ENCODE measurements around the gene EPHA7. TPM values are rescaled to one million over a fixed set of nuclear protein-coding genes. Genes with fewer than 3 reads are reported as not detected.

Gene EPHA7
- total and polyA plus RNA-seq, 2 of the 13 experiments (the other 11 are each of a cell fraction or from before 2014, with no cell fraction given) = not detected

DNA sequence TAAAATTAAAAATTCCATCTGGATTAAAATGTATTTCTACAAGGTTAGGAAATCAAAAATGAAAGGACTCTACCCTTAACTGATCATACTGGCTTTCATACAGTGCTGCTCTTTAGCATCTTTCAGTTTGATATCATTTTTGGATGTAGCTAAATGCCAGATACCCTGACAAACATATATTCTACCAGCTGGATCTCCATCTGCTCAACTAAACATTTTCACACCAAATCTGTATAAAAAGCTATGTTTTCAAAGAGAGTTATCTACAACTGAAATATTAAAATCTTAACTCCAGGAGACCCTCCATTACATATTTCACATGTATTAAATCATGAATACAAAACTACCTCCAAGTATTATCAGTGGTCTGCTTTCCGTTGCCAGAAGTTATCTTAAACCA, 95.7 kb downstream of the EPHA7 start:
- Histone ChIP-seq H3K4me2 (ENCODE audit: low read depth, low read length) (no peak overlapping the region), H2AFZ (ENCODE audit: low read length) (no peak overlapping the region), H3K4me1 (ENCODE audit: insufficient read depth, low read length) (no peaks in the 10 kb centered on the region), H3K79me2 (ENCODE audit: insufficient read depth, low read length) (no peaks in the 10 kb centered on the region), H3K36me3 (replicated peaks in 1 of 2; ENCODE audit: control insufficient read depth in 1 of 2, insufficient read depth in 2 of 2, low read length in 2 of 2) (no peaks in the 10 kb centered on the region), H3K9me3 (ENCODE audit: low read length) (no peaks in the 10 kb centered on the region), H3K27ac (ENCODE audit: extremely low read length, insufficient read depth, low read length) (no peak overlapping the region), H3K27me3 (ENCODE audit: control insufficient read depth in 1 of 2, insufficient read depth in 2 of 2, low read length in 2 of 2) (no peaks in the 10 kb centered on the region), H3K9ac (ENCODE audit: insufficient read depth, low read depth, low read length) (no peak overlapping the region), H3K4me3 (replicated peaks in 1 of 3; ENCODE audit: insufficient read depth in 1 of 3, low read depth in 2 of 3, low read length in 3 of 3) (no peak overlapping the region), H4K20me1 (ENCODE audit: insufficient read depth, low read length) (no peaks in the 10 kb centered on the region)
- ChIA-PET CTCF (ENCODE audit: low intra/inter-chr PET ratio, low total read pairs) (no interaction called here), POLR2A (no interaction called here)
- ATAC-seq (no peak), DNase-seq (ENCODE audit: low spot score) (no peak), FAIRE-seq (no peak)
- WGBS (ENCODE audit: low lambda C conversion rate) = 0% methylated on average over 1 of the region's 1 CpG
- TF ChIP-seq, protein P1, sequence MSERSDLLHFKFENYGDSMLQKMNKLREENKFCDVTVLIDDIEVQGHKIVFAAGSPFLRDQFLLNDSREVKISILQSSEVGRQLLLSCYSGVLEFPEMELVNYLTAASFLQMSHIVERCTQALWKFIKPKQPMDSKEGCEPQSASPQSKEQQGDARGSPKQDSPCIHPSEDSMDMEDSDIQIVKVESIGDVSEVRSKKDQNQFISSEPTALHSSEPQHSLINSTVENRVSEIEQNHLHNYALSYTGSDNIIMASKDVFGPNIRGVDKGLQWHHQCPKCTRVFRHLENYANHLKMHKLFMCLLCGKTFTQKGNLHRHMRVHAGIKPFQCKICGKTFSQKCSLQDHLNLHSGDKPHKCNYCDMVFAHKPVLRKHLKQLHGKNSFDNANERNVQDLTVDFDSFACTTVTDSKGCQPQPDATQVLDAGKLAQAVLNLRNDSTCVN (CRISPR knock-in tag; IDR thresholded peaks at IDR 0.05; ENCODE audit: borderline replicate concordance) = no peak
- TF ChIP-seq, protein P2, sequence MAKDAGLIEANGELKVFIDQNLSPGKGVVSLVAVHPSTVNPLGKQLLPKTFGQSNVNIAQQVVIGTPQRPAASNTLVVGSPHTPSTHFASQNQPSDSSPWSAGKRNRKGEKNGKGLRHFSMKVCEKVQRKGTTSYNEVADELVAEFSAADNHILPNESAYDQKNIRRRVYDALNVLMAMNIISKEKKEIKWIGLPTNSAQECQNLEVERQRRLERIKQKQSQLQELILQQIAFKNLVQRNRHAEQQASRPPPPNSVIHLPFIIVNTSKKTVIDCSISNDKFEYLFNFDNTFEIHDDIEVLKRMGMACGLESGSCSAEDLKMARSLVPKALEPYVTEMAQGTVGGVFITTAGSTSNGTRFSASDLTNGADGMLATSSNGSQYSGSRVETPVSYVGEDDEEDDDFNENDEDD (CRISPR knock-in tag; IDR thresholded peaks at IDR 0.05; ENCODE audit: borderline replicate concordance) = no peak
- TF ChIP-seq ZFP62 (CRISPR knock-in tag; IDR thresholded peaks at IDR 0.05) (no peak), FIP1L1 (IDR thresholded peaks at IDR 0.05; ENCODE audit: borderline replicate concordance, insufficient read depth, low read depth, low read length) (no peak)
- intact Hi-C loops (cut with micrococcal nuclease; ENCODE audit: unreplicated experiment) (no loop called here), in situ Hi-C loops (cut with HindIII; ENCODE audit: extremely low pct_ligation_motif_present, low pct_unique_long_range_greater_than_20kb) (no loop called here)
- BruUV-seq (replicated peaks) = no TSS peak

DNA sequence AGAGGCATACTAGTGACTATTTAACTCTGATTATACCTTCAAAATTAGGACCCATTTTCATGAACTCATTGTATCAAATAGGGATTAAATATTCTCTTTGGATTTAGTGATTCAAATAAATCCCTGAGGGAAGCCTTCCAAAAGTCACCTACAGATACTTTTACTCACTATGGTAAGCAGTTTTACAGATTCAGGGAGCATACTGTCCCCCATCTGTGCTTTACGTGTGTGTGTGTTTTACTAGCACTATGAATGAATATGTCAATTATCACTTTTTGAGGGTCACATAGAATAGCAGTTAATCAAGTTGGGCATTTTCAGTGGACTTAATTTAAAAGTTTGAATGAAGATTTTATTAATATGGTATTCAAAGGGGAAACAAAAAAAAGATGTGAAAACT, 96.7 kb downstream of the EPHA7 start:
- 0% methylated on average over 1 of the region's 1 CpG for WGBS (ENCODE audit: low lambda C conversion rate)
- CTCF ChIA-PET (ENCODE audit: low intra/inter-chr PET ratio, low total read pairs) = no interaction called here
- TF ChIP-seq, protein P3, sequence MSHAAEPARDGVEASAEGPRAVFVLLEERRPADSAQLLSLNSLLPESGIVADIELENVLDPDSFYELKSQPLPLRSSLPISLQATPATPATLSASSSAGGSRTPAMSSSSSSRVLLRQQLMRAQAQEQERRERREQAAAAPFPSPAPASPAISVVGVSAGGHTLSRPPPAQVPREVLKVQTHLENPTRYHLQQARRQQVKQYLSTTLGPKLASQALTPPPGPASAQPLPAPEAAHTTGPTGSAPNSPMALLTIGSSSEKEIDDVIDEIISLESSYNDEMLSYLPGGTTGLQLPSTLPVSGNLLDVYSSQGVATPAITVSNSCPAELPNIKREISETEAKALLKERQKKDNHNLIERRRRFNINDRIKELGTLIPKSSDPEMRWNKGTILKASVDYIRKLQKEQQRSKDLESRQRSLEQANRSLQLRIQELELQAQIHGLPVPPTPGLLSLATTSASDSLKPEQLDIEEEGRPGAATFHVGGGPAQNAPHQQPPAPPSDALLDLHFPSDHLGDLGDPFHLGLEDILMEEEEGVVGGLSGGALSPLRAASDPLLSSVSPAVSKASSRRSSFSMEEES (CRISPR knock-in tag; IDR thresholded peaks at IDR 0.05) = no peak
- no peak for TF ChIP-seq NRL (CRISPR knock-in tag; IDR thresholded peaks at IDR 0.05; ENCODE audit: borderline replicate concordance)
- TF ChIP-seq ZNF589 (CRISPR knock-in tag; conservative IDR thresholded peaks at IDR 0.05) = no peak
- no peak for TF ChIP-seq CHCHD3 (CRISPR knock-in tag; IDR thresholded peaks at IDR 0.05)
- TF ChIP-seq, protein P4, sequence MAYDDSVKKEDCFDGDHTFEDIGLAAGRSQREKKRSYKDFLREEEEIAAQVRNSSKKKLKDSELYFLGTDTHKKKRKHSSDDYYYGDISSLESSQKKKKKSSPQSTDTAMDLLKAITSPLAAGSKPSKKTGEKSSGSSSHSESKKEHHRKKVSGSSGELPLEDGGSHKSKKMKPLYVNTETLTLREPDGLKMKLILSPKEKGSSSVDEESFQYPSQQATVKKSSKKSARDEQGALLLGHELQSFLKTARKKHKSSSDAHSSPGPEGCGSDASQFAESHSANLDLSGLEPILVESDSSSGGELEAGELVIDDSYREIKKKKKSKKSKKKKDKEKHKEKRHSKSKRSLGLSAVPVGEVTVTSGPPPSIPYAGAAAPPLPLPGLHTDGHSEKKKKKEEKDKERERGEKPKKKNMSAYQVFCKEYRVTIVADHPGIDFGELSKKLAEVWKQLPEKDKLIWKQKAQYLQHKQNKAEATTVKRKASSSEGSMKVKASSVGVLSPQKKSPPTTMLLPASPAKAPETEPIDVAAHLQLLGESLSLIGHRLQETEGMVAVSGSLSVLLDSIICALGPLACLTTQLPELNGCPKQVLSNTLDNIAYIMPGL (CRISPR knock-in tag; IDR thresholded peaks at IDR 0.05; ENCODE audit: borderline replicate concordance in 1 of 2, low read depth in 1 of 2) = no peak

More for the DNA sequence above, 96.7 kb downstream of the EPHA7 start:
- Histone ChIP-seq H3K27ac (ENCODE audit: extremely low read length, insufficient read depth, low read length) (no peak overlapping the region), H3K36me3 (replicated peaks in 1 of 2; ENCODE audit: control insufficient read depth in 1 of 2, insufficient read depth in 2 of 2, low read length in 2 of 2) (no peaks in the 10 kb centered on the region), H3K9me3 (ENCODE audit: low read length) (no peaks in the 10 kb centered on the region), H3K4me2 (ENCODE audit: low read depth, low read length) (no peak overlapping the region), H3K27me3 (ENCODE audit: control insufficient read depth in 1 of 2, insufficient read depth in 2 of 2, low read length in 2 of 2) (no peaks in the 10 kb centered on the region), H3K9ac (ENCODE audit: insufficient read depth, low read depth, low read length) (no peak overlapping the region), H4K20me1 (ENCODE audit: insufficient read depth, low read length) (no peaks in the 10 kb centered on the region), H3K79me2 (ENCODE audit: insufficient read depth, low read length) (no peaks in the 10 kb centered on the region), H2AFZ (ENCODE audit: low read length) (no peak overlapping the region), H3K4me1 (ENCODE audit: insufficient read depth, low read length) (no peaks in the 10 kb centered on the region), H3K4me3 (replicated peaks in 1 of 3; ENCODE audit: insufficient read depth in 1 of 3, low read depth in 2 of 3, low read length in 3 of 3) (no peak overlapping the region)
- ATAC-seq (no peak), DNase-seq (ENCODE audit: low spot score) (no peak), FAIRE-seq (no peak)
- in situ Hi-C loops (cut with HindIII; ENCODE audit: extremely low pct_ligation_motif_present, low pct_unique_long_range_greater_than_20kb) = no loop called here
- POLR2A ChIA-PET = no interaction called here
- intact Hi-C loops (cut with micrococcal nuclease; ENCODE audit: unreplicated experiment) = no loop called here
- no TSS peak for BruUV-seq (replicated peaks)
